Prostate gland (tissue), 2 donors: ENCODE measurements around the gene TSPAN15.

Source experiments
- POLR2A ChIP-seq: fragments of 450-650 bp; IDR thresholded peaks from one replicate; pipeline ENCODE4 v1.6.1; 2016; ENCODE audit warnings: antibody characterized with exemption, mild to moderate bottlenecking
- POLR2AphosphoS5 ChIP-seq: sonication (generic); formaldehyde crosslinking; IDR thresholded peaks from one replicate; pipeline ENCODE4 v1.6.1; 2017; ENCODE audit warnings: antibody characterized with exemption
- TF ChIP-seq, protein P1 (sequence below), 4 experiments: fragments of 200-600 bp in 2 of 4; fragments of 450-650 bp in 2 of 4; sonication (generic) in 2 of 4; IDR thresholded peaks; 1 replicate in 3 of 4; 2 replicates in 1 of 4; pipeline ENCODE4 v1.5.1; 2016 to 2019; ENCODE audit warnings: antibody characterized with exemption in 4 of 4, mild to moderate bottlenecking in 2 of 4, moderate library complexity in 2 of 4

- TF ChIP-seq POLR2A (no peak), POLR2AphosphoS5 (no peak)
- TF ChIP-seq, protein P1, sequence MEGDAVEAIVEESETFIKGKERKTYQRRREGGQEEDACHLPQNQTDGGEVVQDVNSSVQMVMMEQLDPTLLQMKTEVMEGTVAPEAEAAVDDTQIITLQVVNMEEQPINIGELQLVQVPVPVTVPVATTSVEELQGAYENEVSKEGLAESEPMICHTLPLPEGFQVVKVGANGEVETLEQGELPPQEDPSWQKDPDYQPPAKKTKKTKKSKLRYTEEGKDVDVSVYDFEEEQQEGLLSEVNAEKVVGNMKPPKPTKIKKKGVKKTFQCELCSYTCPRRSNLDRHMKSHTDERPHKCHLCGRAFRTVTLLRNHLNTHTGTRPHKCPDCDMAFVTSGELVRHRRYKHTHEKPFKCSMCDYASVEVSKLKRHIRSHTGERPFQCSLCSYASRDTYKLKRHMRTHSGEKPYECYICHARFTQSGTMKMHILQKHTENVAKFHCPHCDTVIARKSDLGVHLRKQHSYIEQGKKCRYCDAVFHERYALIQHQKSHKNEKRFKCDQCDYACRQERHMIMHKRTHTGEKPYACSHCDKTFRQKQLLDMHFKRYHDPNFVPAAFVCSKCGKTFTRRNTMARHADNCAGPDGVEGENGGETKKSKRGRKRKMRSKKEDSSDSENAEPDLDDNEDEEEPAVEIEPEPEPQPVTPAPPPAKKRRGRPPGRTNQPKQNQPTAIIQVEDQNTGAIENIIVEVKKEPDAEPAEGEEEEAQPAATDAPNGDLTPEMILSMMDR (IDR thresholded peaks at IDR 0.05): no peak
Measured at GRCh38 chr10:69466158-69466490, 14.9 kb downstream of the TSPAN15 start.
